ENCODE measurements around the gene RET. TPM values are rescaled to one million over a fixed set of nuclear protein-coding genes. Genes with fewer than 3 reads are reported as not detected.

RET gene
- total and polyA plus RNA-seq, 9 donors, result 0.12 to 1.6 (median 0.75) TPM

GRCh38 chr10:43130770-43131171 is 53.9 kb downstream of the RET start:
- intact Hi-C loops (cut with DNase I), result no loop called here
- H3K27me3 ChIP-seq, result no peaks in the 10 kb centered on the region
- H3K4me3 ChIP-seq, result no peak overlapping the region
- H3K9me3 ChIP-seq, result no peaks in the 10 kb centered on the region
- WGBS, 3 donors, result 34 to 70% (median 45%) methylated on average over 18 of the region's 18 CpGs
- H3K27ac ChIP-seq, result no peak overlapping the region
- no peaks in the 10 kb centered on the region for H3K4me1 ChIP-seq (ENCODE audit: insufficient read depth)
- DNase-seq, result no peak
- H3K36me3 ChIP-seq, result no peaks in the 10 kb centered on the region
- TF ChIP-seq, protein P1, sequence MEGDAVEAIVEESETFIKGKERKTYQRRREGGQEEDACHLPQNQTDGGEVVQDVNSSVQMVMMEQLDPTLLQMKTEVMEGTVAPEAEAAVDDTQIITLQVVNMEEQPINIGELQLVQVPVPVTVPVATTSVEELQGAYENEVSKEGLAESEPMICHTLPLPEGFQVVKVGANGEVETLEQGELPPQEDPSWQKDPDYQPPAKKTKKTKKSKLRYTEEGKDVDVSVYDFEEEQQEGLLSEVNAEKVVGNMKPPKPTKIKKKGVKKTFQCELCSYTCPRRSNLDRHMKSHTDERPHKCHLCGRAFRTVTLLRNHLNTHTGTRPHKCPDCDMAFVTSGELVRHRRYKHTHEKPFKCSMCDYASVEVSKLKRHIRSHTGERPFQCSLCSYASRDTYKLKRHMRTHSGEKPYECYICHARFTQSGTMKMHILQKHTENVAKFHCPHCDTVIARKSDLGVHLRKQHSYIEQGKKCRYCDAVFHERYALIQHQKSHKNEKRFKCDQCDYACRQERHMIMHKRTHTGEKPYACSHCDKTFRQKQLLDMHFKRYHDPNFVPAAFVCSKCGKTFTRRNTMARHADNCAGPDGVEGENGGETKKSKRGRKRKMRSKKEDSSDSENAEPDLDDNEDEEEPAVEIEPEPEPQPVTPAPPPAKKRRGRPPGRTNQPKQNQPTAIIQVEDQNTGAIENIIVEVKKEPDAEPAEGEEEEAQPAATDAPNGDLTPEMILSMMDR (IDR thresholded peaks at IDR 0.05), result no peak
- TF ChIP-seq POLR2A (IDR thresholded peaks at IDR 0.05) (no peak), EP300 (IDR thresholded peaks at IDR 0.05) (no peak)

GRCh38 chr10:43131256-43131655 is 54.4 kb downstream of the RET start:
- intact Hi-C loops (cut with DNase I), result no loop called here
- Histone ChIP-seq H3K4me3 (no peak overlapping the region), H3K27ac (no peak overlapping the region), H3K9me3 (no peaks in the 10 kb centered on the region), H3K36me3 (no peaks in the 10 kb centered on the region), H3K27me3 (no peaks in the 10 kb centered on the region), H3K4me1 (ENCODE audit: insufficient read depth) (no peaks in the 10 kb centered on the region)
- DNase-seq, result no peak
- 66 to 82% (median 72%) methylated on average over 11 of the region's 11 CpGs for WGBS, 3 donors
- TF ChIP-seq POLR2A (IDR thresholded peaks at IDR 0.05) (no peak), EP300 (IDR thresholded peaks at IDR 0.05) (no peak)
- TF ChIP-seq, protein P1 (IDR thresholded peaks at IDR 0.05), result no peak

GRCh38 chr10:43131906-43132305 is 55.0 kb downstream of the RET start:
- DNase-seq, result no peak

DNA sequence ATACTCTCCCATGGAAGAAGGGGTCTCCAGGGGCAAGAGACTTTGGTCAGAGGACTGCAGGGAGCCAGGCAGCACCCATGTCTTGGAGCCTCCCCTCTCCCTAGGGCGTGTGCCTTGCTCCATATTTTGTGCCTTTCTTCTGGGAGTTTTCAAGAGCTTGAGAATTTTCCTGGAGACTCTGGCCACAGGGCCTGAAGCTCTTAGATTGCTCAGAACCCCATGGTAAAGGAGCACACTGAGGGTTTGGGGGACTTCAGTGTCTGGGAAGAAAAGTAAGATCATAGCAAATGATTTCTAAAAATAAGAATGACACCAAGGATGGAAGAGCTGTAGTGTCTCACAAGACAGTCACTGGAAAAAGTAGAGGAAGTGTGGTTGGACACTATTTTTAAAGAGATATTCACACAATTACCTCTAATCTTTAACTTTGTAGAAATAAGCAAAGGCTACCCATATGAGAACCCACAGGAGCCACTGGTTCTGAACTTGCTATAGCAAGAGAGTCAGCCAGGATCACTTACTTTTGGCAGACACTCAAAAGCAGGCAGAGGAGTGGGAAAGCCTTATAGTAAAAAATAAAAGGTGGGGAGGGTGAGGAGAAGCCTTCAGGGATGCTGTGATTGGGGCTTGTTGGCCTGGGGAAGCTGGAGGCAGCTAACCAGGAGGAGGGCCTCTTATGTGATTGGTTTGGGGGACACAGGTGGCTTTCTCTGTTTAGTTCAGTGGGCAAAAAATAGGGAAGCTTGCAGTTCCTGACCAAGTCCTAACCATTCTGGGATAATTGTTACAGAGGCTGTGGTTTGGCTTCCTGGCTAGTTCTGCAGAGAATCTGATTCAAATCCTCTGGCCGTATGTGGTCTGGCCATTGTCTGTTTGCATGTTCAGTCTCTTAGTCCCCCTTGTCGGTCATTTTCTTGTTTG is 56.3 kb downstream of the RET start:
- Histone ChIP-seq H3K27ac (no peak overlapping the region), H3K4me3 (no peak overlapping the region), H3K27me3 (no peaks in the 10 kb centered on the region), H3K36me3 (no peaks in the 10 kb centered on the region), H3K9me3 (no peaks in the 10 kb centered on the region), H3K4me1 (ENCODE audit: insufficient read depth) (peaks cover 1% of the 10 kb centered on the region)
- intact Hi-C loops (cut with DNase I), result no loop called here
- TF ChIP-seq POLR2A (IDR thresholded peaks at IDR 0.05) (no peak), EP300 (IDR thresholded peaks at IDR 0.05) (no peak)
- TF ChIP-seq, protein P1 (IDR thresholded peaks at IDR 0.05), result no peak
- 72 to 92% (median 88%) methylated on average over 3 of the region's 3 CpGs for WGBS, 3 donors
- DNase-seq, result no peak

More at GRCh38 chr10:43131906-43132305, 55.0 kb downstream of the RET start:
- intact Hi-C loops (cut with DNase I), result no loop called here
- Histone ChIP-seq H3K4me1 (ENCODE audit: insufficient read depth) (no peaks in the 10 kb centered on the region), H3K27ac (no peak overlapping the region), H3K4me3 (no peak overlapping the region), H3K9me3 (no peaks in the 10 kb centered on the region), H3K36me3 (no peaks in the 10 kb centered on the region), H3K27me3 (no peaks in the 10 kb centered on the region)
- WGBS, 3 donors, result 89 to 93% (median 90%) methylated on average over 6 of the region's 6 CpGs
- TF ChIP-seq, protein P1 (IDR thresholded peaks at IDR 0.05), result no peak
- TF ChIP-seq EP300 (IDR thresholded peaks at IDR 0.05) (no peak), POLR2A (IDR thresholded peaks at IDR 0.05) (no peak)

Measured in ovary (tissue), 9 donors.